IPS-18a (cell line): Measurements from ENCODE around the gene AOPEP.

ENCODE experiments used
- H3K27ac ChIP-seq: one replicate; pipeline ENCODE4 v1.5.1; 2013; ENCODE audit warnings: low read length
- H3K27me3 ChIP-seq: one replicate; pipeline ENCODE4 v1.6.1; 2013; ENCODE audit warnings: mild to moderate bottlenecking, low read length; ENCODE audit not compliant: control insufficient read depth, insufficient read depth
- H3K36me3 ChIP-seq: one replicate; pipeline ENCODE4 v1.6.1; 2013; ENCODE audit warnings: low read depth, low read length; ENCODE audit not compliant: control insufficient read depth
- H3K4me1 ChIP-seq: one replicate; pipeline ENCODE4 v1.6.1; 2013; ENCODE audit warnings: low read depth, low read length; ENCODE audit not compliant: control insufficient read depth
- H3K4me3 ChIP-seq: one replicate; pipeline ENCODE4 v1.5.1; 2013; ENCODE audit warnings: low read length
- H3K9ac ChIP-seq: one replicate; pipeline ENCODE4 v1.6.1; 2013; ENCODE audit warnings: mild to moderate bottlenecking, low read length, moderate library complexity
- H3K9me3 ChIP-seq: one replicate; pipeline ENCODE4 v1.6.1; 2013; ENCODE audit warnings: low read depth, low read length; ENCODE audit not compliant: control insufficient read depth

The AOPEP gene

DNA sequence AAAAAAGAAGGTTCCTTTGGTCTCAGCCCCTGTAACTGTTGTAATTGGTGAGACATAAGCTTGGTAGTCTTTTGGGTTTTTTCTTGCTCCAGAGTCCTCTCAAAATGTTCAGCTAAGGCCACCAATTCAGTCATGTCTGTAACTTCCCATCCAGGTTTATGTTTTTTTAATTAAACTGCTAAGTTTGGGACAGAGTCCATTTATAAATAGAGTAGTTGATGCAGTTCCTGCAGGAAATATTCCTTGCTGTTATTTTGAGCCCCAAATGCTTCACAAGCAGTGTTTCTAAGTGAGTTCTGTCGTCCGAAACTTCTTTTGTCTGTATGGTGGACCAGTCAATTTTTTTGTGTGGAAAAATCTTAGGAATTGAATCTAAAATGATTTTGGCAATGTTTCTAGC is 155.0 kb downstream of the AOPEP start:
- H3K27me3 ChIP-seq: no peaks in the 10 kb centered on the region
- no peak overlapping the region for H3K27ac ChIP-seq
- no peak overlapping the region for H3K9ac ChIP-seq
- H3K4me1 ChIP-seq: no peaks in the 10 kb centered on the region
- H3K4me3 ChIP-seq: no peak overlapping the region
- H3K36me3 ChIP-seq: no peaks in the 10 kb centered on the region
- no peaks in the 10 kb centered on the region for H3K9me3 ChIP-seq

DNA sequence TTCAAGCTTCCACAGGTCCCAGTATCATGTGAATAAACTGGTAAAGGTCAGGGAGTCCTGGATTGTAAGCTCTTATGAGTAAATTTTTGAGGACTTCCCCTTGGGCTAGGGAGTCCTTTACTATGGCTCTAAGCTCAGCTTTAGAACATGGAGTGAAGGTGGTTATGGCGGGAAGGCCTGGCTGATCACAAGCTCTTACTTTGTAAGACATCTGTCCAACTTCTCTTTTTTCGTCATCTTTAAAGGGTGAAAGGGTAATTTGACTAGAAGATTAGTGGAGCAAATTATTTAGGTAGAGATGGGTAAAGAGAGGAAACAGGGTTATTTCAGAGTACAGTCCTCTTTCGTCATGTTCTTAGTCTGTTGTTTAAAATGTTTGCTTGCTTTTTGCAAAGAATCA is 155.4 kb downstream of the AOPEP start:
- Histone ChIP-seq H3K9me3 (no peaks in the 10 kb centered on the region), H3K27me3 (no peaks in the 10 kb centered on the region), H3K27ac (no peak overlapping the region), H3K4me1 (no peaks in the 10 kb centered on the region), H3K36me3 (no peaks in the 10 kb centered on the region), H3K9ac (no peak overlapping the region), H3K4me3 (no peak overlapping the region)

DNA sequence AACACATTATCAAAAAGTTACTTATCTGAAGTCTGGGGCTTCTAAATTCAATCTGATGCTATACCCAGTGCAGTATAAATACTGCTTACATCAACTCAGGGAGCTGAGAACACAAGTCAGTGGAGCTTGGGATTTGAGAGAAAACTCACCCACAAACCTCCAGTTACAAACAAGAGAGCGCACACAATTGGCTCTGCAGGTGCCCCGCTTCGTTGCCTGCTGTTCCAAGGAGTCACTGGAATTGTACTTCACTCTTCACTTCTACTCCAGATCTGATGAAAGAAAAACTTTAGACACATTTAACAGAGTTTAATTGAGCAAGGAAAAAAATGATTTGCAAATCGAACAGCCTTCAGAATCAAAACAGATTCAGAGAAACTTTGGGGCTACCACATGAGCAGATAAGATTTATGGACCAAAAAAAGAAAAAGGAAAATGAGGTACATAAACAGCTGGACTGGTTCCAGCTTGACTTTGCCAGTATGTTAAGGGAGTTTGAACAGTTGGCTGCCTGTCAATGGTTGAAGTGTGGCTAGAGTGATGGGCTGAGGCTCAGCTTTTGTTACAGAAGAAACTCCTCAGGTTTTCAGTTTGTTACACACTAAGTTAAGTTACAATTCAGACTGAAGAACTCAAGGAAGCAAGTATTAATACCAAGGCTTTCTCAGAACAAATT is 156.6 kb downstream of the AOPEP start:
- H3K4me3 ChIP-seq: no peak overlapping the region
- no peak overlapping the region for H3K9ac ChIP-seq
- H3K27ac ChIP-seq: no peak overlapping the region
- H3K9me3 ChIP-seq: no peaks in the 10 kb centered on the region
- no peaks in the 10 kb centered on the region for H3K4me1 ChIP-seq
- H3K36me3 ChIP-seq: no peaks in the 10 kb centered on the region
- H3K27me3 ChIP-seq: no peaks in the 10 kb centered on the region

DNA sequence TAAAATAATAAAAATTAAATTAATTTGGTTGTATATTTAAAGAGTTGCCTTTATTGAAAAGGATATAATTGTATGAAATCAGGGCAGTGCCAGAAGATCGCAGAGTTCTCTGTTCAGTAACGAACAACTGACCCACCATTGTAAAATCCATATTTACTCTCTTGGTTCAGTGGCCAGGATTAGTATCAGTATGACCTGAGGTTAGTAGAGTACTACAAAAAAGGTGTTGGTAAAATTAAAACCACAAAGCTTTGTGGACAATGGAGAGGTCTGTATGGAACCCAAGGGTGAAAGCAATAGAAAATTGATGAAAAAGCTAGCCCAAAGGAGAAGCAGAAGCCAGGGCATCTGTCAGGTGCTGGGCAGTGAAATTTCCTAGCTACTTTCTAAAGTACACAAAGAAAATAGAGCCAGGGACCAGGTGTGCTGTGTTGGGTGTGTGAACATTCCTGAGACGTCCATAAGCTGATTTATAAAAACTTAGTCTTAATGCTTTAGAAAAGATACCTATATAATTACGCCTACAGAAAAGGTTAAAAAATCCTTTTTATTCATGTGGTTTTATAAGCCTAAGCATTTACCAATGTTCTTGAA is 159.5 kb downstream of the AOPEP start:
- H3K36me3 ChIP-seq: no peaks in the 10 kb centered on the region
- no peaks in the 10 kb centered on the region for H3K9me3 ChIP-seq
- H3K9ac ChIP-seq: no peak overlapping the region
- H3K4me1 ChIP-seq: no peaks in the 10 kb centered on the region
- no peak overlapping the region for H3K4me3 ChIP-seq
- no peaks in the 10 kb centered on the region for H3K27me3 ChIP-seq
- H3K27ac ChIP-seq: no peak overlapping the region

DNA sequence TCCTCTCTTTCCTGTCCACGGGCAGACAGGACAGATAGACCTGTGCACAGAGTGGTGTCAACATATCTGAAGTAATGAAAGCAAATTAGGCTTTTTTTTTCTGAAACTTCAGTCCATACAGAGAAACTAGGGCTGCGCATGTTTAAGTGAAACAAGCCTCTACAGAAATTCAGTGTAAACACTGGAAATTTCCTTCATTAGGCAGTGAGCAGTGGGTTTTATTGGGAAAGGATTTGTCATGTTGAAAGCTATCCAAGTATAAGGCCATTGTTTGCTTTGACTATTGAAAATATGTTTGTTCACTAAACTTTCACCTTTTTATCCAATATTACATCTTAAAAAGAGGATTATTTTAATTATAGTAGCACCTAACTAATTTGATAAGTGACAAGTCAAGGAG is 161.2 kb downstream of the AOPEP start:
- Histone ChIP-seq H3K4me3 (no peak overlapping the region), H3K27ac (no peak overlapping the region), H3K9ac (no peak overlapping the region), H3K36me3 (no peaks in the 10 kb centered on the region), H3K27me3 (no peaks in the 10 kb centered on the region), H3K4me1 (no peaks in the 10 kb centered on the region), H3K9me3 (no peaks in the 10 kb centered on the region)

DNA sequence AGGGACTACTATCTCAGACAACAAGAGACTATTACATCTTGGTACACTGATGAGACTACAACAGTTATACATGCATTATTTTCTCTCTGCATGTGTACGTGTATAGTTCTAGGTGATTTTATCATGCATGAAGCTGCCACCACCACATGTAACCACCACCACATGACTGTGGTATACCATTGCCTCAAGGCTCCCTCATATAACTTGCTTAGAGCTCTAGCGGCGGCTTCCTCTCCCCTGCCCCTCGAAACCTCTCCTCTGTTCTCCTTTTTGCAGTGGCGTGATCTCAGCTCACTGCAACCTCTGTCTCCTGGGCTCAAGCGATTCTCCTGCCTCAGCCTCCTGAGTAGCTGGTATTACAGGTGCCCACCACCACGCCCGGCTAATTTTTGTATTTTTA is 162.3 kb downstream of the AOPEP start:
- Histone ChIP-seq H3K4me3 (no peak overlapping the region), H3K9me3 (no peaks in the 10 kb centered on the region), H3K4me1 (no peaks in the 10 kb centered on the region)

DNA sequence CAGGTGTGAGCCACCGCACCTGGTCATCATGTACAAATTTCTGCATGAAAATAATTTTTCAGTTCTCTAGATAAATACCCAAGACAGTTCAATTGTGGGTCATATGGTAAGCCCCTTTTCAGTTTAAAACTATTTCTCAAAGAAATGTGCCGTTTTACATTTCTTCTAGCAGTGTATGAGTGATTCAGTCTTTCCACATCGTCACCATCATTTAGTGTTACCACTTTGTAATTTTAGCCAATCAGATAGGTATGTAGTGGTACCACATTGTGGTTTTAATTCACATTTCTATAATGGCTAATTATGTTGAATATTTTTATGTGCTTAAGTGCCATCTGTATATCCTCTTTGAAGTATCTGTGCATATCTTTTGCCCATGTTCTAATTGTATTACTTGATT is 163.1 kb downstream of the AOPEP start:
- no peak overlapping the region for H3K4me3 ChIP-seq
- H3K9ac ChIP-seq: no peak overlapping the region
- no peaks in the 10 kb centered on the region for H3K9me3 ChIP-seq
- no peaks in the 10 kb centered on the region for H3K36me3 ChIP-seq
- no peaks in the 10 kb centered on the region for H3K4me1 ChIP-seq
- no peak overlapping the region for H3K27ac ChIP-seq
- no peaks in the 10 kb centered on the region for H3K27me3 ChIP-seq

More for the DNA sequence above, 162.3 kb downstream of the AOPEP start:
- Histone ChIP-seq H3K36me3 (no peaks in the 10 kb centered on the region), H3K27ac (no peak overlapping the region), H3K9ac (no peak overlapping the region), H3K27me3 (no peaks in the 10 kb centered on the region)

DNA sequence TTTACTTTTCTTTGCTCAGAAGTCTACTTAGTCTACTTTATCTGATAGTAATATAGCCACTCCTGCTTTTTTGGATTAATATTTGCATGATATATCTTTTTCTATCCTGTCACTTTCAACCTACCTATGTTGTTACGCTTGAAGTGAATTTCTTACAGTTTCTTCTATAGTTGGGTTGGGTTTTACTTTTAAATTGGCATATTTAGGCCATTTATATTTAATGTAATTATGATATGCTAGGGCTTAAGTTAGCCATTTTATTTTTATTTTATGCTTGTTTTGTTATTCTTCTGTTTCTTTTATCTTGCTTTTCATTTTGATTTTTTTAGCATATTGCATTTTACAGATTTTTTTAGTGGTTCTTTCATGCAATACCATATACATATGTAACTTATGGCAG is 164.7 kb downstream of the AOPEP start:
- H3K9me3 ChIP-seq: no peaks in the 10 kb centered on the region
- H3K4me1 ChIP-seq: no peaks in the 10 kb centered on the region
- H3K4me3 ChIP-seq: no peak overlapping the region
- no peak overlapping the region for H3K27ac ChIP-seq
- H3K9ac ChIP-seq: no peak overlapping the region
- H3K36me3 ChIP-seq: no peaks in the 10 kb centered on the region
- no peaks in the 10 kb centered on the region for H3K27me3 ChIP-seq

DNA sequence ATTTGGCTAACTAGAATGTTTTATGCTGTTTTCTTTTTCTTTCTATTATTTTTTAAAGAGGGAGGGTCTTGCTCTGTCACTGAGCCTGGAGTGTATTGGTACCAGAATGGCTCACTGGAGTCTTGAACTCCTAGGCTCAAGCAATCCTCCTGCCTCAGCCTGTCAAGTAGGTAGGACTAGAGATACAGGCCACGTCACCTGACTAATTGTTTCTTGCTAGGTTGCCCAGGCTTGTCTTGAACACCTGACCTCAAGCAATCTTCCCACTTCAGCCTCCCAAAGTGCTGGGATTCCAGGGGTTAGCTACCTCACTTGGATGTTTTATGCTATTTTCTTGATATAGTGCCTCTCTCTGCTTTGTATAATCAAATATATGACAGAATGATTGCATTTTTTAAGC is 166.2 kb downstream of the AOPEP start:
- H3K27me3 ChIP-seq: no peaks in the 10 kb centered on the region
- no peaks in the 10 kb centered on the region for H3K9me3 ChIP-seq
- no peak overlapping the region for H3K27ac ChIP-seq
- H3K36me3 ChIP-seq: no peaks in the 10 kb centered on the region
- no peak overlapping the region for H3K4me3 ChIP-seq
- no peaks in the 10 kb centered on the region for H3K4me1 ChIP-seq
- no peak overlapping the region for H3K9ac ChIP-seq

DNA sequence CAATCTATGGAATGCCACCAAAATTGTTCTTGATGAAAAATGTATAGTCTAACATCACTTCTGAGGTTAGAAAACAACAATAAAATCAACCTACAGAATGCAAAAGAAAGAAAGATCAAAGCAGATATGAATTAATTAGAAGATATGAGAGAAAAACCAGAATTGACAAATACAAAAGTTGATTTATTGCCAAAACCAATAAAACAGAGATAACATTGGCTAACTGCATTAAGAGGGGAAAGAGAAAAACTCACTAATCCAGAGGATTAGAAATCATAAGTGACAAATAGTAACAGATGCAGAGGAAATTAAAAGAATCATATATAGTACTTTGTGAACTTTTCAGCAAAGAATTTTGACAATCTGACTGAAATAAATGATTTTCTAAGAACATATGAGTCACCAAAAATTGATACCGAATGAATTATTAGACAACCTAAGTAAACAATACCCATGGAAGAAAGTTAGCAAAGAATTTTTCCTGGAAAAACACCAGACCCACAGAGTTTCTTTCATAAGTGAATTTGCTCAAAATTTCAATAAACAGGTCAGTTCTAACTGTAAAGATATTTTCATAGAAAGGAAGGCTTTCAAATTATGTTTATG is 167.7 kb downstream of the AOPEP start:
- H3K4me1 ChIP-seq: no peaks in the 10 kb centered on the region
- H3K27ac ChIP-seq: no peak overlapping the region
- no peaks in the 10 kb centered on the region for H3K27me3 ChIP-seq
- H3K9me3 ChIP-seq: no peaks in the 10 kb centered on the region
- H3K36me3 ChIP-seq: no peaks in the 10 kb centered on the region
- no peak overlapping the region for H3K4me3 ChIP-seq
- H3K9ac ChIP-seq: no peak overlapping the region

DNA sequence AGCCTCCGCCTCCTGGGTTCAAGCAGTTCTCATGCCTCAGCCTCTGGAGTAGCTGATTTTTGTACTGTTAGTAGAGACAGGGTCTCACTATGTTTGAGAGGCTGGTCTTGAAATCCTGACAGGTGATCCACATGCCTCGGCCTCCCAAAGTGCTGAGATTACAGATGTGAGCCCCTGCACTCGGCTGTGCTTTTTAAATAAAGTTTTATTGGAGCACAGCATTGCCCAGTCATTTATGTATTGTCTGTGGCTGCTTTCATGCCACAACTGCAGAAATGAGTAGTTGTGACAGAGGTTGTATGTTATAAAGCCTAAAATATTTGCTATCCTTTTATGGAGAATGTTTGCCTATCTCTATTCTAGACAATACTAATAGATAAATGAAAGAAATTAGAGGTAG is 169.2 kb downstream of the AOPEP start:
- H3K27ac ChIP-seq: no peak overlapping the region
- no peak overlapping the region for H3K4me3 ChIP-seq
- H3K9ac ChIP-seq: no peak overlapping the region
- no peaks in the 10 kb centered on the region for H3K36me3 ChIP-seq
- H3K4me1 ChIP-seq: no peaks in the 10 kb centered on the region
- no peaks in the 10 kb centered on the region for H3K27me3 ChIP-seq
- H3K9me3 ChIP-seq: no peaks in the 10 kb centered on the region

DNA sequence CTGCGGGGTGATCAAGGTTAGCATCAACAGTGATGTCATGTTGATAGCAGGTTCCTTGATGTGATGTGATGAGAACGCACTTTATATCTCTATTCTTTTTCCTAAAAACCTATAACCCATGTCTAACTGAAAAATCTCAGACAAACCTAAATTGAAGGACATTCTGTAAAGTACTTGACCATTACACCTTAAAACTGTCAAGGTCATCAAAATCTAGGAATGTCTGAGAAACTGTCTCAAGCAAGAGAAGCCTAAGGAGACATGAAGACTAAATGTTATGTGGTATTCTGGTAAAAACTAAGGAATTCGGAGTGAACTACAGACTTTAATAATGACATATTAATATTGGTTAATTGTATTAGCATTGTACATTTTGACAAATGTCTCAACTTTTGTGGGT is 170.0 kb downstream of the AOPEP start:
- Histone ChIP-seq H3K4me1 (peaks cover 4% of the 10 kb centered on the region), H3K9me3 (no peaks in the 10 kb centered on the region), H3K27ac (no peak overlapping the region), H3K4me3 (no peak overlapping the region), H3K27me3 (no peaks in the 10 kb centered on the region), H3K9ac (no peak overlapping the region), H3K36me3 (no peaks in the 10 kb centered on the region)
